CD4-positive, alpha-beta T cell treated with Interleukin-6 at 100 ng/mL for 8 hours (primary cell): ENCODE results near the gene CDC42EP5.
"Not testable (repeated sequence)": the region's sequence is repeated elsewhere in the genome, so short reads cannot be mapped to it uniquely, and the experiment has no call there.

Experiments used
- DNase-seq: peaks from one replicate; pipeline ENCODE4 v3.0.0-alpha.2; 2020; ENCODE audit warnings: mixed read lengths, low spot score

The CDC42EP5 gene

DNA sequence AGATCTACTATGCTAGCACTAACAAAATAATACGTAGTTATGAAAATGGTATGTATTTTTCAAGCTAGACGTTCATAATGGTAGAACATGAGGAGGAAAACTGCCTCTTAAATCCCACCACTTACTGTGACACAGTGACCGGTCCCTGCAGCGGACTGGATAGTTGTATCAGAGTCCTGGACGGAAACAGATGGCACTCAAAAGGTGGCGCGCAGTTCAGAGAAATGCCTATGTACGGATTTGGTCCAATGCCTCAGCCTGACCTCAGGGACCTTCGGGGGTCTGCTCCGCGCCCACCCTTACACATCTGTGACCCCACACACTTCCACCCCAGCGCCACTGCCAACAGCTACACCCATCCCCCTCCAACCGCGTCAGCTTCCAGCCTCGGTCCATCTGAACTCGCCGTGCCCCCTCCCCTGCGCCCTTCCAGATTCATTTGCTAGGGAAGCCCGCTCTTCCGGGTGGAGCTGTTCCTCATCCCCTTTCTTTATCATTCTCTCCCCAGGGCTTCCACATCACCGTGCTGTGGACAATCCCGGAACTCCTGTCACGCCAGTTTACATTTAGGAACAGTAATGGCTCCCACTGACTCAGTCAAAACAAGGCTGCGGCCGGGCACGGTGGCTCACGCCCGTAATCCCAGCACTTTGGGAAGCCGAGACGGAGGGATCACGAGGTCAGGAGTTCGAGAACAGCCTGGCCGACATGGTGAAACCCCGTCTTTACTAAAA is 24.9 kb downstream of the CDC42EP5 start:
- DNase-seq, result no peak

DNA sequence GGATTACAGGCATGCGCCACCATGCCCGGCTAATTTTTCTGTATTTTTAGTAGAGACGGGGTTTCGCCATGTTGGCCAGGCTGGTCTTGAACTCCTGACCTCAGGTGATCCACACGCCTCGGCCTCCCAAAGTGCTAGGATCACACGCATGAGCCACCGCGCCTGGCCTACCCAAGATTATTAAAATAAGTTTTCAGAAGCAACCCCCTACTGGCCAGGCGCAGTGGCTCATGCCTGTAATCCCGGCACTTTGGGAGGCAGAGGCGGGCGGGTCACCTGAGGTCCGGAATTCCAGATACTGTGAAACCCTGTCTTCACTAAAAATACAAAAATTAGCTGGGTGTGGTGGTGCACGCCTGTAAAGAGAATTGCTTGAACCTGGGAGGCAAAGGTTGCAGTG is 26.7 kb downstream of the CDC42EP5 start:
- not testable (repeated sequence) for DNase-seq

DNA sequence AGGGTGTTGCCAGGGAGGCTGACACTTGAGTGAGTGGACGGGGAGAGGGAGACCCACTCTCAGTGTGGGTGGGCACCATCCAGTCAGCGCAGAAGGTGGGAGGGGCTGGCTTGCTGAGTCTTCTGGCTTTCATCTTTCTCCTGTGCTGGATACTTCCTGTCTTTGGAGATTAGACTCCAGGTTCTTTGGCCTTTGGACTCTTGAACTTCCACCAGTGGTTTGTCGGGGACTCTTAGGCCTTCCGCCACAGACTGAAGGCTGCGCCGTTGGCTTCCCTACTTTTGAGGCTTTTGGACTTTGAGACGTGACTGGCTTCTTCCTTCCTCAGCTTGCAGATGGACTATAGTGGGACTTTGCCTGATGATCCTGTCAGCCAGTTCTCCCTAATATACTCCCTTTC is 28.4 kb downstream of the CDC42EP5 start:
- no peak for DNase-seq

DNA sequence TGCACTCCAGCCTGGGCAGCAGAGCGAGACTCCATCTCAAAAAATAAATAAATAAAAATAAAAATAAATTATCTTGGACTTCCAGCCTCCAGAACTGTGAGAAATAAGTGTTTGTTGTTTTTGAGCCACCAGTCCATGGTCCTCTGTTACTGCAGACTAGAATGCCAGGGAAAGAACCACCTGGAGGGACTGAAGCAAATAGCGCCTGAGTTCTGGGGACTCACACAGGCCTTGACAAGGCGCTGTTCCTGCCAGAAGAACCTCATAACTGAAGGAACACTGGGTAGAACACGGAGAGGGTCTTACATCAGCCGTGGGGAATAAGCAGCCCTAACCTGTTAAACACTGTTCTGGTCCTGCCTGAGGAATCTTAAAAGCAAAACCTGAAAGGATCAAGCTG is 32.5 kb downstream of the CDC42EP5 start:
- no peak for DNase-seq

DNA sequence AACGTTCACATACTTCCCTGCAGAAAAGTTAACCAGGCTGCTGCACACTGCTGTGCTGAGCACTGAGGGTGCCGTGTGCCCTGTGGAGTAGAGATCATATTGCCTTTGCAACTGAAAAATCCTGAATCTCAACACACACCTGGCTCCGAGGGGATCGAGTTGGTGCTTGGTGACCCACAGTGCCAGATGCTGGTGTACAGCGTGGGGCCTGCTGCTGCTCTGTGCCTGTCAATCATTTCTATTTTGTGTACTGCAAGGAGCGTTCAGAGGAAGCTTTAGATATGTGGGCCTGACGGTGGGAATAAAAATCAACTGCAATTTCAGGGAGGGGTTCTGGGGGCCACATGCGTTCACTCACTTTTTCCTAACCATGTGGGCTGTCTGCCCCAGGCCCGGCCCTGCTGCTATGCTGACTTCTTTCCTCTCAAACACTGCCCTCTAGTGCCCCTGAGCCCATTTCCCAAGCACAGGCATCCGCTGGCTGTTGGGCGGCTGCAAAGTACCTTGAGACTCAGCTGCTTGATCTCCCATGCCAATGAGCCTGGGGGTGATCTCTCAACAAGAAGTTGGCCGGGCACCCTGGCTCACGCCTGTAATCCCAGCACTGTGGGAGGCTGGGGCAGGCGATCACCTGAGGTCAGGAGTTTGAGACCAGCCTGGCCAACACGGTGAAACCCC is 33.8 kb downstream of the CDC42EP5 start:
- DNase-seq, result no peak

DNA sequence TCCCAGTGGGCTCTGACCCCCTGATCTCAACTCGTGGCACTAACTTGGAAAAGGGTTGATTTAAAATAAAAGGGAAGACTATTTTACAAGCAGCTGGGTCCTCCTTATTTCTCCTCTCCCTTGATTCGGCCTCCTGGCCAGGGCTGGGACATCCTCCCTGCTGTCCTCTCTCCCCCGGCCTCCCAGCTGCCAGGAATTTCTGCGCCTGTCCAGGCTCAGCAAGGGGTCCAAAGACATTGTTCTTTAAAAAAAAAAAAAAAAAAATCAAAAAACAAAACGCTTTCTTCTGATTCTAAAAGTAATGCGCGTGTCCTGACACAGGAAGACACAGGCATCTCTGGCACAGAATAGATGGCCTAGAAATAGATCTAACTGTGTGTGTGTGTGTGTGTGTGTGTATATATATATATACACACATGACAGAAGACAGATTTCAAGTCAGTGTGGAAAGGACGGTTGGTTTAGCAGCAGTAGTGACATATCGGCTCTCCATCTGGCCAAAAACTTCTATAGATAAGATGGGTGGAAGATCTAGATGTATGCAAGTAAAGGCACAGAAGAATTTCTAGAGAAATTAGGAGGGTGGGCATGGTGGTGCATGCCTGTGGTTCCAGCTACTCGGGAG is 36.4 kb downstream of the CDC42EP5 start:
- no peak for DNase-seq

DNA sequence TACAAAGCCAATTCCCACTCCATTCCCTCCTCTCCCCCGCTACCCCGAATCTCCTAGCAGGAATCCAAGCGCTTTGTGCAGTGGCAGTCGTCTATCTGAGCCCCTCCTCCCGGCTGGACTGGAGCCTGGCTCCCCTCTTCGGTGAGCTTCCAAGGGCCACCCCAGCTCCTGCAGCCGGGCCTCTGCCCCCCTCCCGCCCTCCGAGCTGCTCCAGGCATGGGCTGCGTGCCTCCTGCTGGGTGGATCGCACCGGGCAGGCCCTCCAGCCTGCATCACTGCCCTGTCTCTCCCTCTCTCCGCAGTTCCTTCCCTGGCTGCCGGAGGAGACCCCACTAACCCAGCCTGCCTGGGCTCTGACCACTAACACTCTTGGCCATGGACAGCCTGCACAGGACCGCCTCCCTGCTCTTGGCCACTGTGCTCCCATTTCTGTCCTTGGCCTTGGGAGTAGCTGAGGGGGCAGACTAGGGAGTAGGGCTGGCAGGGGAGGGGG is 37.0 kb downstream of the CDC42EP5 start:
- no peak for DNase-seq

DNA sequence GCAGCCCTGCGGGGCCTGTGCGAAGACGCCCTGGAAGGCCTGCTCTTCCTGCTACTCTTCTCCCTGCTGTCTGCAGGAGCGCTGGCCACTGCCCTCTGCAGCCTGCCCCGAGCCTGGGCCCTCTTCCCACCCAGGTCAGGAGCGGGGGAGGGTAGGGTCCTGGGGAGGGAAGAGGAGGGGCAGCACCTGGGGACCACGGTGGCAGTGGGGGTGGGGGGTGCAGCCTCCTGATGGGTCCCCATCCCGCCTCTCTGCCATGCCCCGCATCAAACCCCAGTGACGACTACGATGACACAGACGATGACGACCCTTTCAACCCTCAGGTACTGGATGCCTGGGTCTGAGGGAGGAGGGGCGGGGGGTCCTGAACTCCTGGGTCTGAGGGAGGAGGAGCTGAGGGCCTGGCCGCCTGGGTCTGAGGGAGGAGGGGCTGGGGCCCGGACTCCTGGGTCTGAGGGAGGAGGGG is 37.5 kb downstream of the CDC42EP5 start:
- no peak for DNase-seq

DNA sequence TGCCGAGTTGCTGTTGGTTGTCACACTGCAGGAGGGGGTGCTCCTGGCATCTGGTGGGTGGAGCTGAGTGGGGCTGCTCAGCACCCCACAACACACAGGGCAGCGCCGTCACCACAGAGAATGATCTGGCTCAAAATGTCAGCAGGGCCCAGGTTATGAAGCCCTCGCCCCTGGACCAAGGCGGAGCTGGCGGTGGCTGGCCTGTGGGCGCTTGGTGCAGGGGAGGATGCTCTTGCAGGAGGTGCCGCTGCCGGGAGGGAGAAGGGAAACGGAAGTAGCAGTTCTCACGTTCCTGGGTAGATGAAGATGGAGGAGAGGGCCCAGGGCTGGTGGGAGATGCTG is 38.3 kb downstream of the CDC42EP5 start:
- no peak for DNase-seq

DNA sequence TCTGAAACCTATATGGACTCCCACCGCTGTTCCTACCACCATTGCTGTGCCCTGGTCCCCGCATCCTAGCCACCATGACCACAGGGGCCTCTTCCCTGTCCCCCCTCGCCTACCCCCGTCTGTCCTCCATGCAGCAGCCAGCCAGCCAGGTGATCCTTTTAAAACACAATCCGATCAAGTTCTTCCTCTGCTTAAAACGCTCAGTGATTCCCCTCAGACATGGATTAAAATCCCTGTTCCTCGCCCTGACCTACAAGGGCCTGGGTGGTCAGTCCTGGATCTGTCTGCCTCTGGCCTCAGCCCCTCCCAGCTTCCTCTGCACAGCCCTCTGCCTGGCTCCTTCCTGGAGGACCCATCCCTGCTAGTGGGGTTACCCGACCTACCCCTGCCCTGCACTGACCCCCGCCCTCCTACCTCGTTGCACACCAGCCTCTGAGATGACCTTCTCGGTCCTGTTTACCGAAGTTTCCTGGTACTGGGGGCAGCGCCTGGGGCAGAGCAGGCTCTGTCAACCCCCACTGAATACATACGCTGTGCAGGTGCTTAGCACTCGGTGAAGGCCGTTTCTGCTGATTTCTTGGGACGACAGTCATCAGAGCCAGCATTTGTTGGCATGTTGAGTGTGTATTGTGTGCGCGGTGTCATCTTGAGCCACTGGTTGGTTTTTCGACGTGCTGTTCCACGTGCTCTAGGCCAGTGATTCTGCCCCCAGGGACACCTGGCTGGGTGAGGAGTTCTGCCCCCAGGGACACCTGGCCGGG is 38.8 kb downstream of the CDC42EP5 start:
- DNase-seq, result no peak

DNA sequence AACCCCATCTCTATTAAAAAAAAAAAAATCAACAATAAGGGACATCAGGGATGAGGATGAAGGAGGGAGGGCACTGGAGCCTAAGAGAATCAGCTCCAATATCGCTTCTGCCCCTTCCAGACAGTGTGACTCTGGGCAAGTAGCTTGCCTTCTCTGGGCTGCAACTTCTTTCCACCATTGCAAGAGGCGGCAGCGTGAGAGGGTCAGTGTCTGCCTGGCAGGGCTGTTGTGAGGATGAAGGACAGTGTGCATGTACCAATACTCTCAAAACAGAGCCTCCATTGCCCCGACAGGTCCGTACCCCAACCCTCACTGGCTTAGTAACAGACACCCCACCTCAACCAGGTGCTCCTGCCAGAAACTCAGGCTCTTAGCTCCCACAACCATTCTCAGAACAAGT is 39.4 kb downstream of the CDC42EP5 start:
- DNase-seq, result no peak

DNA sequence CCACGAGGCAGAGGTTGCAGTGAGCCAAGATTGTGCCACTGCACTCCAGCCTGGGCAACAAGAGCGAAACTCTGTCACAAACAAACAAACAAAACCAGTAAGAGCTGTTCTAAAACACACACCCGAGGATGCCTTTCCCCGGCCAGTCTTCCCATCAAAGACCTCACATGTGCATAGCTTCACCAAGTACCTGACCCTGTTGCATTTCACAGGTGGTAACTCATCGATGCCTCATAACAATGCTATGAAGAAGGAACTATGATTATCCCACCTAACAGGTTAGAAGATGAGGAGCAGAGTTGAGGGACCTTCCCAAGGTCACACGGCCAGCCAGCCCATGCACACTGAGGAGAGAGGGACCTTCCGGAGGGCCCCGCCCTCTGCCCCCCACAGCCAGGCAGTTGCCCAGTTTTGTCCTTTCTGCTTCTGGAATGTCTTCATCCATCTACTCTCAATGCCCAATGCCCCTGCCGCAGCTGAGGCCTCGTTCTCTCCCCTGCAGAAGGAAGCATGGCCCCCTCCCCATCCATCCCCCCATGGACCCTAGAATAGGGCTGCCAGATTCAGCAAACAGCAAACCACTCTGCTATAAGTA is 40.9 kb downstream of the CDC42EP5 start:
- no peak for DNase-seq

DNA sequence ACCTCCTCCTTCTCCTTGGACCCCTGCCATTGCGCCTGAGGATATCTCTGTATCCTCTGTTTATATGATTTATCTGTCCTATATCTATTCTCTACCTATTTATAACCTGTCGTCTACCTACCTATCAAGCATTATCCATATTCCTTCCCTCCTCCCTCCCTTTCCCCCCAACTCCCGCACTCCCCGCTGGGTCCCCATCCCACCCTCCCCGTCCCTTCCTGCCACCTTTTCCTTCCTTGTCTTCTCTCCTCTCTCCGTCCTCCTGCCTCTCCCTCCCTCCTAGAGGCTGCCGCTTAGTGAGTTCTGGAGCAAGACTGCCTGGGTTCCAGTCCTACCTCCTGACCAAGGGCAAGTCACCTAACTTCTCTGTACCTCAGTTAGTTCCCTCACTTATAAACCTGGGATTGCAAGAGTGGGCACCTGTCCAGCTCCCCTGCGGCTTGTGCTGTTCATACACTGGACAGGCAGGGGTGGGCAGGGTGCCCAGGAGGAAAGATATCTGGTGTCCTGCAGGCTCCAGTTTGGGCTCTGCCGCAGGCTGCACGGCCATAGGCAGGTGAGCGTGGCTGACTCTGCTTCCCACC is 41.7 kb downstream of the CDC42EP5 start:
- no peak for DNase-seq

DNA sequence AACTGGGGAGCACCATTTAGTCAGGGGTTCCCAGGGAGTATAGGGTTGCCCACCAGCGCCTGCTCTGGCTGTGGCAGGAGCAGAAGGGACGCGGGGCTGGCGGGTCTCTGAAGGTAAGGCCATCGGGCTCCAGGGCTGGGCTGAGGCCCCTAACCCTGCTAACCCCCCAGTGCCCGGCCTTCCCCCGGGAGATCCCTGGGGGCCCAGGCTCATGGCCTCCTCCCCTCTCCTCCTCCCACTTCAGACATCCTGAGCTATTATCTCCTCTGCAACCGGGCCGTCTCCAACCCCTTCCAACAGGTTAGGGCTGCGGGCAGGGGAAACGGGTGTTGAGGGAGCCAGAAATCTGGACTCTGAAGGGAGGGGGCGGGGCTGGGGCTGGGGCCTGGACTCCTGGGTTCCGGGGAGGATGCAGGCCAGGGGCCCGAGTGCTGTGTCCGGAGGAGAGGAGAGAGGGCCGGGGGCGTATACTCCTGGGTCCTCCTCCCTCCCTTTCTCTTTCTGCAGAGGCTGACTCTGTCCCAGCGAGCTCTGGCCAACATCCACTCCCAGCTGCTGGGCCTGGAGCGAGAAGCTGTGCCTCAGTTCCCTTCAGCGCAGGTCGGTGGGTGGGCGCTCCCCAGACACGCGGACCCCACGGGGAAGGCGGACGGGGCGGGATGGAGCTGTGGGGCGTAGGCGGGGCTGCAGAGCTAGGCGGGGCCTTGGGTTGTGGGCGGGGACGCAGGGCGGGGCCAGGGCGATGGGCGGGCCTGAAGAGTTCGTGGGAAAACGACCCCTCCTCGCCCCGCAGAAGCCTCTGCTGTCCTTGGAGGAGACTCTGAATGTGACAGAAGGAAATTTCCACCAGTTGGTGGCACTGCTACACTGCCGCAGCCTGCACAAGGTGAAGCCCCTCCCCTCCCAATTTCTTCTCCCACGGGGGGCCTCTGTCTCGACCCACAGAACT is 42.5 kb downstream of the CDC42EP5 start:
- peak; percentile 14 for DNase-seq

DNA sequence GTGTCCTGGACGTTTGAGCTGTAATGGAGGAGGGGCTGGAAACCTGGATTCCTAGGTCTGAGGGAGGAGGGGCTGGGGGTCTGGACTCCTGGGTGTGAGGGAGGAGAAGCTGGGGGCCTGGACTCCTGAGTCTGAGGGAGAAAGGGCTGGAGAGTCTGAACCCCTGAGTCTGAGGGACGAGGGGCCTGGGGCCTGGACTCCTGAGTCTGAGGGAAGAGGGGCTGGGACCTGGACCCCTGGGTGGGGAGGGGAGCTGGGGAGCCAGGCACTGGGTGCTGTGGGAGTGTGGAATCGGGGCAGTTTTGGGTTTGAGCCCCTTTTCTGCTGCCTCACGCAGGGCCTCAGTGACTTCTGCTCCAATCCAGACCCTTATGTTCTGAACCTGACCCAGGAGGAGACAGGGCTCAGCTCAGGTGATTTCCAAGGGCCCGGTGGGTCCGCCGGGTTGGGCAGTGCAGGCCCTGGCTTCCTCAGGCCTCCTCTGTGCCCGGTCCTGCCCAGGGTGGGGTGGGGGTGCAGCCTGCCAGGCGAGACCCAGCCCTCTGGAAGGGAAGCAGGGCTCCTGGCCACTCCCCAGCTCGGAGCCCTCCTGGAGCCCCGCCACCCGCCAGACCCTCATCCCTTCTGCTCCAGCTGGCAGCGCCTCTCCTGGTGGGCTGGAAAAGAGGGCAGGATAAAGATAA is 43.4 kb downstream of the CDC42EP5 start:
- no peak for DNase-seq

DNA sequence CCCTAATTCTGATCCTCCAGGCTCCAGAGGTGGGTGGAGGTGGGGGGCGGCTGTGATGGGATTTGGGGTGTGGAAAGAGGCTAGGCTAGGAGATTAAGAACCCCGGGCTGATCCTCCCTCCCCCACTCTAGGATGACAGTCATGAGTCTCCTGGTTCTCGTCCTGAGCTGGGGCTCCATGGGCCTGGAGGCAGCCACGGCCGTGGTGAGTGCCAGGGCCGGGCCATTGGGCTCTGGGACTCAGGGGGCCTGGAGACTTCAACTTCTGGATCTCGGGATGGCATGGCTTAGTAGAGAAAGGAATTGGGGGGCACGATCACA is 44.0 kb downstream of the CDC42EP5 start:
- no peak for DNase-seq

DNA sequence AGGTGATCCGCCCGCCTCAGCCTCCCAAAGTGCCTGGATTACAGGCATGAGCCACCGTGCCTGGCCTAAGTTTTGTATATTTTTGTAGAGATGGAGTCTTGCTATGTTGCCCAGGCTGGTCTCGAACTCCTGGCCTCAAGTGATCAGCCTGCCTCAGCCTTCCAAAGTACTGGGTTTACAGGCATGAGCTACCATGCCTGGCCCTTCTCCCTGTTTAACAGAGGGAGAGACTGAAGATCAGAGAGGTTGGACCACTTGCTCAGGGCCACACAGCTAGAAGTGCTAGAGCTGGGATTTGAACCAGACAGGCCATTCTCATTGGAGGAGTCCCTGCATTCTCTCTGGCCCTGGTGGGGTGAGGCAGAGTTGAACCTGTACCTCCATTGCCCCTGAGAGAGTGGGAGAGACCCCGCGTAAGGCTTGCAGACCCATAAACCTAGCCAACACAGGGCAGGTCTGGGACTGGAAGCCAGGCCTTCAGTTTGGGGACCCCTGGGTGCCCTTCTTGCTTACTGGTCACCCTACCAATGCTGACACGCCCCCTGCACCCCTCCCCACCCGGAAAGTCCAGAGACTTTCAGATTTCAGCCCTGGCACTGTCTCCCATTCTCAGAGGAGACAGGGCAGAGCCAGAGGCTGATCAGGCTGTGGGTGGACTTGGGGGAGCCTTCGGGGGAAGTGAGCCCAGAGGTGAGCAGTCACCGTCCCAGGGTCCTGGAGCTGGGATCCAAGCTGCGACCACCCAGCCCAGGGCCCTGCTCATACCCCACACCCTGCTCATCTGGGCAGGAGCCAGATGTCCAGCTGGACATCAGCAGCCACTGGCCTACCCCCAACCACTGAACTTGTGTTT is 44.5 kb downstream of the CDC42EP5 start:
- DNase-seq, result no peak

DNA sequence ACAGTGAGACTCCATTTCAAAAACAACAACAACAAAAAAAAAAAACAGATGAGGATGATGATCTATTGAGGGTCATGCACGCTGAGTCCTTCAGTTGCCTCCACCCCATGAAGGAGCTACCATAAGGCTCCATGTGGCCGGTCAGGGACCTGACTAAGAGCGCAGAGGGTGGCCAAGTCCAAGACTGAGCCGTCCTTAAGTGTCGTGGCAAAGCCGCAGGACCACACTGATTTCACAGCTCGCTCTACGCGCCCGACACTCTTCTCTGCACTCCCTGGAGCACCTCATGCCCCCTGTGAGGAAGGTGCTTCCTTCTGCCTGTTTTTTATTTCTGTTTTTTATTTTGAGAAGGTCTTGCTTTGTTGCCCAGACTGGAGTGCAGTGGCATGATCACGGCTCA is 45.5 kb downstream of the CDC42EP5 start:
- no peak for DNase-seq

DNA sequence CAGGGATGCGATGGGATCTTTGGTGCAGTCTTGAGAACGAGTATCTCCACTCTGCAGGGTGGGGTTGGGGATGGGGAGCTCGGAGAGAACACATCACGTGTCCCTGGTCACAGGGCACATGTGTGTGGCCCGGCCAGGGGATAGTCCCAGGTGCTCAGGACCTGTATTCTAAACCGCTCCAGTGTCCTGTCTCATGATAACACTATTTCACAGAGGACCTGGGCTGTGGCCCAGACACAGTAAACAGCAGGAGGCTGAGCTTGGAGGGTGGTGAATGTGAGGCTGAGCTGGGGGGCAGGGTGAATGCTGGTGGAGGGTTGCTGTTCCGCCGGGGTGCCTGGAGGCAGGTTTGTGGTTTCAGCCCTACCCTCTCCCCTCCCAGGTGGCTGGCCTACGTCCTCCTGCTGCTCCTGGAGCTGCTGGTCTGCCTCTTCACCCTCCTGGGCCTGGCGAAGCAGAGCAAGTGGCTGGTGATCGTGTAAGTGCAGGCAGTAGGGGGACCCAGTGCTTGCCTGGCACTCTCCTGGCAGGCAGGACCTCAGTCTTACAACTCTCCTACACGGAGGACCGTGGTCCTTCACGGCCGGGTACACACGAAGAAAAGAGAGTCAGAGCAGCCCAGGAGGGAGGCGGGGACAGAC is 46.7 kb downstream of the CDC42EP5 start:
- no peak for DNase-seq
